Measurements from ENCODE around the gene POLR2J2.
"Not testable (repeated sequence)": the region's sequence is repeated elsewhere in the genome, so short reads cannot be mapped to it uniquely, and the experiment has no call there.

The POLR2J2 gene

DNA sequence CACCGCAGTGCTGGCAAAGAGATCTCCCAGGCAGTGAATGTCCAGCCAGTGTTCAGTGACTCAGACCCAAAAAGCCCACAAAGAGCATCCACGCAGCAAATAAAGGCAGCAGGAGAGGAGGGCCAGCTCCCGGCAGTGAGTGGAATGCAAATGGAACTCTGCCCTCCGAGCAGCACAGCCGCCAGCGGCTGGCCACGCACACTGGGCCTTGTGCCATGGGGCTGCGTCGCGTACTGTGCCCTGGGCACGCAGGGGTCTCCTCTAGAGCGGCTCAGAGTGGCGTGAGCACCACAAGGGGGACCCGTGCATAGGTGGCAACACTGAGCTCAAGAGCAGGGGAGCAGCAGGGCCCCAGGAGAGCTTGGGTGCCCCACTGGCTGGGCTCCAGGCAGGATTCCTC is 3.9 kb downstream of the POLR2J2 start:
- DNase-seq, result not testable (repeated sequence)

DNA sequence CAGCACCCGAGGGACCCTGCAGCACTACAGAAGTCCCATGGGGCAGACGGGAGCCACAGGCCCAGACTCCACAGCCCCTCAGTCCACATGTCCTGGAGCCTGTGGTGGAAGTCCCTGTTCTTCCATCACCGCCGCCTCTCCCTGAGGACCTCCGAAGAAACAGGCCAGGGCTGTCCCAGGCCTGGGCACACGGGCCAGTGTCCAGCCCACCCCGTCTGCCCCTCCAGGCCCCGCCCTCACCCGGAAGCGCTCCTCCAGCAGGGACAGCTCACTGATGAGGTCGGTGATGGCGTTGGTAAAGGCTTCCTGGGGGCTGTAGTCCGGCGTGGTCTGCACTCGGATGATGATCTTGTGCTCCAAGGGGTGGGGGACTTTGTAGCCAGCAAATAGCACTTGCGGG is 4.6 kb downstream of the POLR2J2 start:
- DNase-seq, result not testable (repeated sequence)

DNA sequence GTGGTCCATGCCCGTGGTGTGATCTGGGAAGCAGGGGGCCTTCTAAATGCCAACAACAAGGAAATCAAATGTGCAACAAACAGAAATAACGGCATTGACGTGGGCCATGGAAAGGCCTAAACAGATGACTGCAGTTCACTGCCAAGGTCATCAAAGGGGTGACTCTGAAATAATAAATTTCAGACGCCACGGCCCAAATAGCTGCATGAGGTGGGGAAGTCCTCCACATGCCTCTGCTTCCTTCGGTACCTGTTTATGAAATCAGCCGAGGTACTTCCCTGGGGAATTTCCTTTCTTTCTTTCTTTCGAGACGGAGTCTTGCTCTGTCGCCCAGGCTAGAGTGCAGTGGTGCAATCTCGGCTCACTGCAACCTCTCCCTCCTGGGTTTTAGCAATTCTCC is 6.7 kb downstream of the POLR2J2 start:
- not testable (repeated sequence) for DNase-seq

DNA sequence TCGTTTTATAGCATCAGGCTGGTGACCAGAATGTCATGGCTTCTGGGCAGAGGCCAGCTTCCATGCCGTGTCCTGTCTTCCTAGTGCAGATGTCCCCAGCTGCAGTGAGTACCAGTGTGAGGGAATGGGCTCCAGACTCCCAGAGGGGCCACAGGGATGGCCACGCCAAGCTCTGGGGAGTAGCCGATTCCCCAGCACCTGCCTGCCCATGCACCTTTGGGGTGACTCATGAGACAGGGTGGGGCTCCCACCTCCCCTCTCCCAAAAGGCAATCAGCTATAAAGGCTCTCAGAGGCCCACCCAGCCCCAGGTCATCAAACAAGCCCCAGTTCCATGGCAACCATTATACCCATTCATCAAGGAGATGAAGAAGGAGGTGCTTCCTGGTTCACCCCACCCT is 21.5 kb downstream of the POLR2J2 start, which contains the start of gene SPDYE2B:
Gene SPDYE2B (plus strand): TSS at position 396 of the 400 bp plus-strand sequence. CDS start 2,030 bp downstream, outside the sequence.
- not testable (repeated sequence) for DNase-seq

DNA sequence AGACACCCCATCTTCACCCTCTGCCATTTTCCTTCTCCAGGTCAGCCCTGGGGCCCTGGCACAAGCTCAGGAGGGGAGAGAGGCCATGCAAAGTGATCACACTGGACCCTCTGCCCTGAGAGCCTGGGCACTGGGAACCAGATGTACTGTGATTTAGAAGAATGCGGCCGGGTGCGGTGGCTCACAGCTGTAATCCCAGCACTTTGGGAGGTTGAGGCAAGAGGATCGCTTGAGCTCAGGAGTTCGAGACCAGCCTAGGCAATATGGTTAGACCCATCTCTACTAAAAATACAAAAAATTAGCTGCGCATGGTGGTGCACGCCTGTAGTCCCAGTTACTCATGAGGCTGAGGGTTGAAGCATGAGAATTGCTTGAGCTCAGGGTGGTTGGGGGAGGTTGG is 23.6 kb downstream of the POLR2J2 start:
- not testable (repeated sequence) for DNase-seq

DNA sequence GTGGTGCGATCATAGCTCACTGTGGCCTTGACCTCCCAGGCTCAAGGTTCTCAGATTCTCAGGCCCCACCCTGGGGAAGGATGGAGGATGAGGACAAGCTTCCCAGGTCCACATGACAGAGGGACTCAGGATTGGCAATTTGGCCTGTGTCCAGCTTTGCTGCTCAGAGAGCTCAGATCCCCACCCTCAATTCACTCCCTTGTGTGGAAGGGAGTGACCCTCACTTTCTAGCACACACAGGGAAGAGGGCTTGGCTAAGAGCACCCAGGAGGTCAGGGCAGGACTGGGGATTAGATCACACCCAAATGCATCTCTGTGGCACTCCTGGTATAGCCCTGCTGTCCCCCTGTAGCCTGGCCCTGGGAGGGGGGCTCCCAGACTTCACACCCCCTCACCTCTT is 28.1 kb downstream of the POLR2J2 start:
- not testable (repeated sequence) for DNase-seq

DNA sequence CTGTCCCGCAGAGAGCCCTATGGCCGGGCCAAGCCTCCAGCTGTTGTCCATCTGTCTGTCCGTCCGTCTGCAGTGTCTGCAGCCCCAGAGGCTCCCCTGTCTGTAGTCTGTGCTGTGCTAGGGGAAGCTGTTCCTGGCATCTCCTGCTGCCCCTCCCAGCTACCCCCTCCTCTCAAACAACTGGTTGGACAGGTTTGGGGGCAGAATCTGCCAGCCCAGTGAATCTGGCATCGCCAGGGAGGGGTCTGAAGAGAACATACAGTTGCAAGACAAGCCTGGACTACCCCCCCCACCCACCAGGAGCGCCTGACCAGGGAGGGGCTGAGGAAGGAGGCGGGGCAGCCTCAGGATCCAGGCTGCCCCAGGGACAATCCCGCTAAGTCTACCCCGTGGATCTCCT is 28.8 kb downstream of the POLR2J2 start, which contains the start of gene UPK3BL1:
Gene UPK3BL1 (minus strand): TSS at position 101 of the 400 bp plus-strand sequence. CDS start 50 bp downstream, at position 51.
- DNase-seq, result not testable (repeated sequence)

DNA sequence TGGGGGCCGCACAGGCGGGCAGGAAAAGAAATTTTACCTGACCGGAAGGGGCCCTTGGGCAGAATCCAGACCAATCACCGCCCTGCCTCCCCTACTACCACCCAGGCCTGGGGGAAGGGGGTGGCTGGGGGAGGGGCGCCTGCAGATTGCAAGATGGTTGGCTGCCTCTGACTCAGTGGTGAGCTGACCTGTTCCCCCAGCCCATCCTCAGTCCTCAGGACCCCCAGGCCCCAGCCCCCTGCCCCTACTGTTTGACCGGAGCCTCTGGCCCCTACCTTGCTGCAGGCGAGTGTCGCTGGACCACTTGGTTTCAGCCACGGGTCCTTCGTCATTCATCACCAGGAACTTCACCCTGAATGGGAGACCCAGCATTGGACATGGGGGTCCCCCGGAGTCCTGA is 32.6 kb downstream of the POLR2J2 start:
- not testable (repeated sequence) for DNase-seq

DNA sequence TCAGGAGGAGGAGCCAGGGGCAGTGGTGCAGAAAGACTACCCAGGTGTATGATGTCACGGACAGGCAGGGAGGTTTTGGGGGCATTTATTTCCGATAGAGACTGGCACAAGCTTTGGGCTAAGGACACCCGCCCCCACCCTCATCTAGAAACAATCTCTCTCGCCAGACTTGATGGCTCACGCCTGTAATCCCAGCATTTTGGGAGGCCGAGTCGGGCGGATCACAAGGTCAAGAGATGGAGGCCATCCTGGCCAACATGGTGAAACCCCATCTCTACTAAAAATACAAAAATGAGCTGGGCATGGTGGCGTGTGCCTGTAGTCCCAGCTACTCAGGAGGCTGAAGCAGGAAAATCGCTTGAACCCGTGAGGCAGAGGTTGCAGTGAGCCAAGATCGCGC is 34.5 kb downstream of the POLR2J2 start:
- DNase-seq, result not testable (repeated sequence)

DNA sequence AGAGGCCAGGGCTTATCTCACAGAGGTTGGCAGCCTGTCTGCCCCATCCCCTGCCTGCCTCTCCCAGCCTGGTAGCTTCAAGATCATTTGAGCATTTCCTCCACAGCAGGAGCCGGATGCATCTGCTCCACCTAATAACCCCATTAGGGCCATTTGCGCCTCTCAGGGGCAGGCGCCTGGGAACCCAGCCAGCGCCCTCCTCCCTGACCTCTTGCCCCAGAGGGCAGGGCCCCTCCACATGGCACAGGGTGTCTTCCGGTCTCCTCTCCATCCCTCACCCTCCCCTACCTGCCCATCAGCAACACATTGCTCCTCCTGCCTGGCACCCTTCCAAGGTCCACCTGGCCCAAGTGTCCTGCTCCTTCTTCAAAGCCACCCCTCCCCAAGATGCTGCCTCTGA is 36.1 kb downstream of the POLR2J2 start:
- not testable (repeated sequence) for DNase-seq

DNA sequence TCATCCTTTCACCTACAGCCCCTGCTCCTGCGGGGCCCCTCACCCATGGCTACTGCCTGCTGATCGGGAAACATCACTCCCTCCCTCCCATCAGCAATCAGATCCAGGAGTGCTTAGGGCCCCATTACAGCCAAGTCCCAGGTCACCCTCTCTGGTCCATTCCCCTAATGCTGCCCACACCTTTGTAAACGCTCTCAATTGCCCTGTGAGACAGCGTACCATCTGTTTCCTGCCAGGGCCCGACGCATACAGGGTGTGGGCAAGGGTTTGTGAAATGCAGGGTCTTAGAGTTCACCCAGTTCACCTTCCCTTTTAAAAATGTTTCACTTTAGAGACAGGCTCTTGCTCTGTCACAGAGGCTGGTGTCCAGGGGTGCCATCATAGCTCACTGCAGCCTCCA is 37.2 kb downstream of the POLR2J2 start:
- not testable (repeated sequence) for DNase-seq

DNA sequence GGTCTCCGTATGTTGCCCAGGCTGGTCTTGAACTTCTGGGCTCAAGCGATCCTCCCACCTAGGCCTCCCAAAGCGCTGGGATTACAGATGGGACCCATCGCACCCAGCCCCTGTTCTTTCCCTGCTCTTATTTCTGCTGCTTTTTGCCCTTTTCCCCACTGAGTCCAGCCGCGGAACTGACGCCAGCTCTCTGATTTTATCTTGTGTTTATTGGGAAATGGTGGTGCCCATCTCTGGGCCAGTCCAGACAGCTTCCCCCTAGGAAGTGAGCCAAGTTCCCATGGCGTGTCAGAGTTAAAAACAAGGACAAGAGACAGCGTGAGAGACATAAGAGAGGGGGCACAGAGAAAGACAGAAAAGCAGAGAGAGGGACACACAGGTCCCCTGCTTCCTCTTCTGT is 40.8 kb downstream of the POLR2J2 start:
- DNase-seq, result not testable (repeated sequence)

DNA sequence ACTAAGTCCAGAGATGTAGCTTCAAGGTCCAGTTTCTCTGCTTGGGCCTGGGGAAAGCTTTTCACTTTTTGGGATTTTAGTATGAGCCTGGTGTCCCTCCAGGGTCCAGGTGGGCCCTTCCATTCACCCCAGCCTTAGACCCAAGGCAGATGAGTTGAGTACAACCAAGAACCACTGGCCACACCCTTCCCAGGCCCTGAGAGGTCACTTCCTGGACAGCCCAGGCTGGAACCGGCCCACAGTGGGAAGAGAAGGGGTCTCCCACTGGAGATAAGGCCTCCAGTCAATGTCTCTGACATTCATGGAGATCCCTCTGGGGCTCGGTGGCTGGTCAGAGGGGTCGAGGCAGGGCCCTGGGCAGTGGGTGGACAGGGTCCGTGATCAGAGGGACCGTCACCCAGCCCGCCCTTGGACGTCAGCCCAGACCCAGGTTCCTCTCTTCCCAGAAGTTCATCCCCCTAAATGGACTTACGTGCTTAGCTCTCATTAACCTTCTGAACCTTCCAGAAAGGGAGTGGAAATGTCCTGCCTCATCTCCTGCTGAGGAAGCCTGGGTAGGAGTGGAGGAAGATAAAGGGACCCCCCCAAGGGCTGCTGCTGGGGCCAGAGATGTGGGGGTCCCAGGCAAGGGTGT is 44.1 kb downstream of the POLR2J2 start:
- not testable (repeated sequence) for DNase-seq

DNA sequence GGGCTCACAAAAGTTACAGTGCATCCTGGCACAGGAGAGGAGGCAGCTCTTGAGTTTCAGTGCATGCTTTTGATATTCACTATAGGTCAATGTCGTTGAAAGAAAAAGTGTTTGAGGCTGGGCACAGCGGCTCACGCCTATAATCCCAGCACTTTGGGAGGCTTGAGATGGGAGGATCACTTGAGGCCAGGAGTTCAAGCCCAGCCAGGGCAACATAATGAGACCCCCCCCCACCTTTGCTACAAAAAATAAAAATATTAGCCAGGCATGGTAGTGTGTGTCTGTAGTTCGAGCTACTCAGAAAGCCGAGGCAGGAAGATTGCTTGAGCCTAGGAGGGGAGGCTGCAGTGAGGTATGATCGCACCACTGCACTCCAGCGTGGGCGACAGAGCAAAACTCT is 53.3 kb downstream of the POLR2J2 start:
- not testable (repeated sequence) for DNase-seq

DNA sequence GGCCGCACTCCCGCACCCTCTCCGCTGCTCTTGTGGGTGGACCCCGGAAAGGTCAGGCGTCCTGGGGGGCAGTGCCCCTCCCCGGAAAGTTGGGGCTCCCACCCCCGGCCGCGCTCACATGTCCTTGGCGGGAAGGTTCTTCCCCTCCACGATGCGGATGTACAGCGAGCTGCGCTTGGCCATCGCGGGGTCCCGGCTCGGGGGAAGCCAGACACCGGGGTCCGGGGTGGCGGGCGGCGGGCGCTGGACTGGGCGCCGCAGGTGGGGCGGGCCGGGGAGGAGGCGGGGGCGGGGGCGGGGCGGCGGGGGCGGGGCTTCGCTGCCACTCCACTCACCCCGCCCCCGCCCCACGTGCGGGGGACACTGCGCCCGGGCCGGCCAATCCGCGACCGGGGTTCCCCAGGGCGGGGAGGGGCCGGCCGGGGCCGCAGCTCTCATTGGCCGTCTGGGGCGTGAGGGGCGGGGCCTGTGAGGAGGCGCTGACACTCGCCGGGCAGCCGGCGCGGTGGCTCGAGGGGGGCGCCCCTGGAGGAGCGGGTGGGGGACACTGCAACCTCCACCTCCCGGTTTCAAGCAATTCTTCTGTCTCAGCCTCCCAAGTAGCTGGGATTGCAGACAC is 54.8 kb downstream of the POLR2J2 start, which contains the start of gene RASA4:
Gene RASA4 (minus strand): TSS at position 250 of the 619 bp plus-strand sequence. CDS start 67 bp downstream, at position 183.
- DNase-seq, result not testable (repeated sequence)
